Left cardiac atrium (tissue), 2 donors: ENCODE measurements around the gene BCO1. TPM values are rescaled to one million over a fixed set of nuclear protein-coding genes. Genes with fewer than 3 reads are reported as not detected.

Experiments used
- total RNA-seq, 2 donors: library from RNA; stranded (reverse); fragmentation: NEBNext Ultra II Directional; extraction: Animal tissue kit (Norgen Biotek cat#: 25700); gene quantifications; one replicate each; pipeline ENCODE4 v1.2.1, GENCODE V29; 2021
- donor health status: DM: no; HTN: yes; CAD: no; lungs with severe emphysema.
- donor health status: DM: yes; HTN: yes; CAD: no.

BCO1 gene
- total RNA-seq, 2 donors from 2014 or later, result 0.13 to 0.18 TPM

Other genes starting within 250 kb of the BCO1 start
- 100 to 1,000 TPM; 129 to 139 TPM for gene CMC2, start 231.8 kb upstream of the BCO1 start, total RNA-seq
- 10 to 100 TPM; 13.7 to 15.2 TPM for gene CENPN, start 231.5 kb upstream of the BCO1 start, total RNA-seq
- gene ATMIN, start 202.8 kb upstream of the BCO1 start, total RNA-seq, result 10 to 100 TPM; 19.4 to 21.3 TPM
- under 1 TPM; 0.27 to 0.34 TPM for gene C16orf46, start 161.5 kb upstream of the BCO1 start, total RNA-seq
- gene GCSH, start 142.3 kb upstream of the BCO1 start, total RNA-seq, result 10 to 100 TPM; 24.5 to 24.8 TPM
- 10 to 100 TPM; 10.6 to 13.1 TPM for gene GAN, start 76.3 kb downstream of the BCO1 start, total RNA-seq
- 10 to 100 TPM; 18.1 to 34.9 TPM for gene CMIP, start 206.1 kb downstream of the BCO1 start, total RNA-seq